Naive thymus-derived CD4-positive, alpha-beta T cell (primary cell): ENCODE measurements around the gene ACAD10. TPM values are rescaled to one million over a fixed set of nuclear protein-coding genes. Genes with fewer than 3 reads are reported as not detected.

Source experiments
- ATAC-seq: fragments of 150-1000 bp; cut with Tn5 transposase; 2 replicates; pipeline ENCODE4 v1.10.0; 2021; ENCODE audit warnings: mild to moderate bottlenecking, moderate library complexity
- CTCF ChIA-PET: fragments of 350-600 bp; sonication (Branson Sonifier 250); formaldehyde crosslinking; loops from one replicate; lab custom pipeline; 2021; ENCODE audit warnings: antibody characterized with exemption; lab: Charles Lee
- POLR2A ChIA-PET: fragments of 350-600 bp; sonication (Branson Sonifier 250); formaldehyde crosslinking; loops from one replicate; lab custom pipeline; 2021; ENCODE audit warnings: antibody characterized with exemption, inconsistent platforms; lab: Charles Lee
- DNase-seq, 9 donors: peaks; one replicate each; pipeline versions ENCODE4 v3.0.0 to v3.0.0-alpha.2; 2020 to 2022; ENCODE audit warnings: mixed read lengths in 1 of 9
- H3K27ac ChIP-seq: one replicate; pipeline ENCODE4 v1.7.0; 2013; ENCODE audit warnings: mild to moderate bottlenecking, low read depth, low read length, moderate library complexity
- H3K27me3 ChIP-seq, 2 donors: one replicate each; pipeline ENCODE4 v1.7.0; 2013; ENCODE audit warnings: low read length in 2 of 2, mild to moderate bottlenecking in 2 of 2, moderate library complexity in 2 of 2; ENCODE audit not compliant: control insufficient read depth in 2 of 2, insufficient read depth in 2 of 2
- H3K36me3 ChIP-seq, 3 experiments: 1 replicate in 2 of 3; 2 replicates in 1 of 3; pipeline ENCODE4 v1.7.0; 2013; ENCODE audit warnings: low read length in 3 of 3, mild to moderate bottlenecking in 3 of 3, moderate library complexity in 1 of 3; ENCODE audit not compliant: insufficient read depth in 3 of 3, control insufficient read depth in 2 of 3
- H3K4me1 ChIP-seq, 2 donors: one replicate each; pipeline ENCODE4 v1.7.0; 2013; ENCODE audit warnings: low read length in 2 of 2, mild to moderate bottlenecking in 2 of 2, moderate library complexity in 1 of 2; ENCODE audit not compliant: control insufficient read depth in 2 of 2, insufficient read depth in 2 of 2
- H3K4me3 ChIP-seq: 2 replicates; pipeline ENCODE4 v1.7.0; 2013; ENCODE audit warnings: mild to moderate bottlenecking, low read length
- H3K9me3 ChIP-seq, 3 experiments: 1 replicate in 2 of 3; 2 replicates in 1 of 3; pipeline ENCODE4 v1.7.0; 2013; ENCODE audit warnings: low read length in 3 of 3; ENCODE audit not compliant: control insufficient read depth in 2 of 3
- H3K27ac Mint-ChIP-seq, 9 donors: one replicate each; pipeline ENCODE4 v1.8.0; 2020 to 2022; ENCODE audit warnings: mixed read lengths in 9 of 9, mild to moderate bottlenecking in 8 of 9, moderate library complexity in 5 of 9, inconsistent platforms in 2 of 9
- H3K27me3 Mint-ChIP-seq, 5 donors: one replicate each; pipeline ENCODE4 v1.8.0; 2021 to 2022; ENCODE audit warnings: mixed read lengths in 5 of 5, mild to moderate bottlenecking in 1 of 5
- H3K36me3 Mint-ChIP-seq, 5 donors: one replicate each; pipeline ENCODE4 v1.8.0; 2020 to 2022; ENCODE audit warnings: mixed read lengths in 5 of 5, mild to moderate bottlenecking in 3 of 5, inconsistent platforms in 1 of 5
- H3K4me1 Mint-ChIP-seq, 7 donors: one replicate each; pipeline ENCODE4 v1.8.0; 2020 to 2022; ENCODE audit warnings: mixed read lengths in 7 of 7, mild to moderate bottlenecking in 3 of 7, inconsistent platforms in 1 of 7
- H3K4me3 Mint-ChIP-seq, 10 donors: one replicate each; pipeline ENCODE4 v1.8.0; 2020 to 2022; ENCODE audit warnings: mild to moderate bottlenecking in 10 of 10, mixed read lengths in 10 of 10, moderate library complexity in 6 of 10, inconsistent platforms in 2 of 10
- H3K9me3 Mint-ChIP-seq, 11 donors: one replicate each; pipeline ENCODE4 v1.8.0; 2020 to 2022; ENCODE audit warnings: mixed read lengths in 11 of 11, mild to moderate bottlenecking in 4 of 11, inconsistent platforms in 1 of 11, moderate library complexity in 1 of 11
- intact Hi-C, 2 donors: fragments of 100-400 bp; cut with micrococcal nuclease; formaldehyde crosslinking; loops; one replicate each; pipeline ENCODE4 v1.15.1; 2023
- polyA plus RNA-seq, 2 donors: library from polyadenylated mRNA; unstranded; fragments of 300-500 nt; fragmentation: Illumina TruSeq; gene quantifications; one replicate each; pipeline ENCODE4 v1.2.3, GENCODE V29; 2021
- total RNA-seq, 6 experiments: library from RNA in 5 of 6; stranded (reverse) in 5 of 6; gene quantifications; 1 replicate in 5 of 6; 2 replicates in 1 of 6; pipeline ENCODE4 v1.2.3 and lab custom pipeline; 2021 to 2026

Gene ACAD10
- total and polyA plus RNA-seq, 7 experiments from 2014 or later: 10.4 to 65.3 (median 31.3) TPM

DNA sequence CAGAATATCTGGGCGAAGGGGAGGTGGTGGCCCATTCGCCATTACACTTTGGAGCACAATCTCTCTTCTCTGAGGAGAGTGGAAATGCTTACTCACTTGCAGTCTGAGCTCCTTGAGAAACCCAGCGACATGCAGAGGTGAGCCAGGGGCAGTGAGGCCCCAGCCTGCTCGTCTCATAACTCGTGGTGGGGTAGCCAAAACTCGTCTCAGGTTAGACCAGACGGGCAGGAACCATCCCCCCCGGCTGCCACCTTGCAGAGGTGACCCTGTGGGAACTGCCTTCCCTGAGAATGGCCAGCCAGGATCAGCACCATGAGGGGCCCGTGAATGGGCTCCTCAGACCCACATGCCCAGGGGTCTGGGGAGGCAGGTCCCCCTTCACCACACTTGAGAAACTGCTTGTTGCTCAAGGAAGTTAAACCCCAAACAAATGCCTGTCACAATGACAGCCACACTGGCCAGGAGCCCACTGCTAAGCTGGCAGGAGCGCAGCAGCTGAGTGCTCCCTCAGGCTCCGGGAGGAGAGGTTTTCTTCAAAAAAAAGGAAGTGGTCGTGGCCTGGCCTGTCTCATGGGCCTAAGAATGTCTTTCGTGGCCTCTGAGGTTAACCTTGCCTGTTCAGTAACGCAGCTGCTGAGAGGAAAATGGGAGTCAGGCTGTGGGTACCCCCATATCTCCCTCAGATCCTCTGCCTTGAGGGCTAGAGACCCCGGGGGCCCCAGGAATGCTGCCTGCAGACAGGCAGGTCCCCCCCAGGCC, 71.7 kb downstream of the ACAD10 start:
- Mint-ChIP-seq H3K27me3 (peaks cover 0 to 14% (median 2%) of the 10 kb centered on the region in 5 donors), H3K9me3 (no peaks in the 10 kb centered on the region), H3K27ac (peak overlapping the region in 1 of 9 donors; percentile 85), H3K4me3 (no peak overlapping the region), H3K4me1 (peaks cover 0 to 20% (median 7%) of the 10 kb centered on the region in 7 donors), H3K36me3 (peaks cover 0 to 19% (median 4%) of the 10 kb centered on the region in 5 donors)
- no peaks in the 10 kb centered on the region for H3K27me3 ChIP-seq
- H3K27ac ChIP-seq: no peak overlapping the region
- ChIA-PET POLR2A (no interaction called here), CTCF (no interaction called here)
- H3K4me1 ChIP-seq: no peaks in the 10 kb centered on the region
- DNase-seq (no peak), ATAC-seq (peak; percentile 67)
- H3K36me3 ChIP-seq: peaks cover 0 to 35% (median 0%) of the 10 kb centered on the region in 3 experiments
- H3K4me3 ChIP-seq: no peak overlapping the region
- H3K9me3 ChIP-seq: no peaks in the 10 kb centered on the region
- intact Hi-C loops: no loop called here

DNA sequence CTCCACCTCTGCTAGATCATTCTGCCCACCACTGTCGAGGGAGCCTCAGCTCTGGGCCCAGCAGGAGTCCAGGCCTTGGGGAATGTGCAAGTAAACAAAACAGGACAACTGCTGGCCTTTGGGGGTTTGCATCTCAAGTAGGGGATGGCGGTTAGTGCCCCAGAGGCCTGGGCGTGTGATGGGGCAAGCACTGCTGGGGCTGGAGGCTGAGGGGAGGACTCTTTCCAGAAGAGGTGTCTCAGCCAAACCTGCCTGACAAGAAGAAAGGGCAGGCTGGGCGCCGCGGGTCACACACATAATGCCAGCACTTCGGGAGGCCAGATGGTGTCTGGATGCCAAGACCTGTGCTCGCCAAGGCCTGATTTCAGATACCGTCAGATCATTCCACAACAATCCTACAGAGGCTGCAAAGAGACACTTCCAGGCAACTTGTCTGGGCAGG, 72.3 kb downstream of the ACAD10 start:
- H3K27me3 ChIP-seq: no peaks in the 10 kb centered on the region
- H3K27ac ChIP-seq: no peak overlapping the region
- DNase-seq: no peak
- H3K4me3 ChIP-seq: no peak overlapping the region
- H3K9me3 ChIP-seq: no peaks in the 10 kb centered on the region
- Mint-ChIP-seq H3K27me3 (peaks cover 0 to 18% (median 8%) of the 10 kb centered on the region in 5 donors), H3K36me3 (peaks cover 0 to 22% (median 4%) of the 10 kb centered on the region in 5 donors), H3K4me3 (no peak overlapping the region), H3K27ac (no peak overlapping the region), H3K9me3 (no peaks in the 10 kb centered on the region), H3K4me1 (peaks cover 0 to 20% (median 8%) of the 10 kb centered on the region in 7 donors)
- peaks cover 0 to 35% (median 0%) of the 10 kb centered on the region in 3 experiments for H3K36me3 ChIP-seq
- ChIA-PET CTCF (no interaction called here), POLR2A (no interaction called here)
- intact Hi-C loops: no loop called here
- H3K4me1 ChIP-seq: no peaks in the 10 kb centered on the region
- ATAC-seq: no peak

DNA sequence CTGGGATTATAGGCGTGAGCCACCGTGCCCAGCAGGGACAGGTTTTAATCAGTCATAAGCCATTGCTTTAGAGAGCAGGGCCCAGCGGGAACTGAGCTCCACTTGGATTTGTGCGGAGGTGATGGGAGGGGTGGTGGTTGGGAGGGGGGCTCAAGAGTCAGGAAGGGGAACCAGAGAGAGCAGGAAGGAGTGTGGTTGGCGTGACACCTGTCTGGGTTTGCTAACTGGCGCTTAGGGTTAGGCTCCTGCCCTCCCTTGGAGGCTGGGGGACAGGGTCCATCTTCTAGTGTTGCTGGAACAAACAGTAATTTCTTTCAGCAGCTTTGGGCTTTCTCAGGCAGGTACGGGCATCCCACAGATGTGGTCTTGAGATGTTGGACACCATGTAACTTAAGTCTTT, 73.4 kb downstream of the ACAD10 start:
- Histone ChIP-seq H3K27me3 (no peaks in the 10 kb centered on the region), H3K36me3 (peaks cover 0 to 25% (median 0%) of the 10 kb centered on the region in 3 experiments), H3K27ac (no peak overlapping the region), H3K4me3 (no peak overlapping the region), H3K4me1 (no peaks in the 10 kb centered on the region), H3K9me3 (no peaks in the 10 kb centered on the region)
- ATAC-seq (no peak), DNase-seq (no peak)
- intact Hi-C loops: no loop called here
- Mint-ChIP-seq H3K27ac (no peak overlapping the region), H3K4me3 (no peak overlapping the region), H3K4me1 (peaks cover 0 to 20% (median 8%) of the 10 kb centered on the region in 7 donors), H3K27me3 (peaks cover 9 to 27% (median 17%) of the 10 kb centered on the region in 5 donors), H3K36me3 (peaks cover 0 to 22% (median 3%) of the 10 kb centered on the region in 5 donors), H3K9me3 (peaks cover 0 to 2% (median 0%) of the 10 kb centered on the region in 11 donors)
- CTCF ChIA-PET: no interaction called here
- POLR2A ChIA-PET: no interaction called here

DNA sequence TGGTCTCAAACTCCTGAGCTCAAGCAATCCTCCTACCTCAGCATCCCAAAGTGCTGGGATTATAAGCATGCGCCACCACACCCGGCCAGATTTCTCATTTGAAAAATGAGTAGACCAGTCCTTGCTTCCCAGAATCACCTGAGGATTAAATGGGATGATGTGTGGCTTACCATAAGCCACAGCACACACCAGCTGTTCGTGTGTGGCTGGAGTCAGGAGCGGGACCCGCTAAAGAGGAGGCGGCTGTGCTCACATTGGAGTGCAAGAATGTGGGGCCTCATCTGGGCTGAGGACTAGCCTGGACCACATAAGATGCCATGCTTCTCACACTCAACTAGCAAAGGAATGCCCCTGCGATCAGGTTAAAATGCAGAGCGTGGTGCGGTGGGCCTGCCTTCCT, 74.1 kb downstream of the ACAD10 start:
- Mint-ChIP-seq H3K4me3 (no peak overlapping the region), H3K27me3 (peaks cover 15 to 30% (median 22%) of the 10 kb centered on the region in 5 donors), H3K36me3 (peaks cover 0 to 15% (median 3%) of the 10 kb centered on the region in 5 donors), H3K9me3 (peaks cover 0 to 2% (median 0%) of the 10 kb centered on the region in 11 donors), H3K4me1 (peaks cover 0 to 20% (median 8%) of the 10 kb centered on the region in 7 donors), H3K27ac (no peak overlapping the region)
- no peaks in the 10 kb centered on the region for H3K9me3 ChIP-seq
- peaks cover 0 to 17% (median 0%) of the 10 kb centered on the region in 3 experiments for H3K36me3 ChIP-seq
- intact Hi-C loops: no loop called here
- ChIA-PET POLR2A (no interaction called here), CTCF (interaction anchor here (0.6 kb wide), 1 partner anchor 261 kb away, joined by 3 read pairs; no protein-coding TSS in a partner anchor)
- H3K4me3 ChIP-seq: no peak overlapping the region
- H3K4me1 ChIP-seq: no peaks in the 10 kb centered on the region
- DNase-seq: no peak
- no peak for ATAC-seq
- no peaks in the 10 kb centered on the region for H3K27me3 ChIP-seq
- H3K27ac ChIP-seq: no peak overlapping the region

DNA sequence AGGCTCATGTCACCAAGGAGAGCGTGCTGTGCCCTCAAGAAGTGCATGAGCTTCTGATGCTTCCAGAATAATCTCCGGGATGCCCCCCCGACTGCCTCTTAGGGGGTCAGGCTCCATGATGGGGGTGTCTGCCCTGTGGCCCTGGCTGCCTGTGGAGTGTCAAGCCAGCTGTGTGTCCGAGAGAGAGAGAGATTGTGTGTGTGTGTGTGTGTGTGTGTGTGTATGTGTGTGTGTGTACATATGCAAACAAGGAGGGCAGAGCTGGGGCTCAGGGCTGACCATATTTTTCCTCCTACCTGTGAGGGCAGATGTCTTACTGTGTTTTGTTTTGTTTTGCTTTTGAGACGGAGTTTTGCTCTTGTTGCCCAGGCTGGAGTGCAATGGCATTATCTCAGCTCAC, 75.2 kb downstream of the ACAD10 start:
- no peak for ATAC-seq
- Mint-ChIP-seq H3K36me3 (peaks cover 0 to 7% (median under 1%) of the 10 kb centered on the region in 5 donors), H3K4me1 (peaks cover 1 to 20% (median 8%) of the 10 kb centered on the region in 7 donors), H3K27me3 (peaks cover 20 to 41% (median 29%) of the 10 kb centered on the region in 5 donors), H3K4me3 (no peak overlapping the region), H3K9me3 (peaks cover 0 to 2% (median 0%) of the 10 kb centered on the region in 11 donors), H3K27ac (no peak overlapping the region)
- DNase-seq: no peak
- Histone ChIP-seq H3K27ac (no peak overlapping the region), H3K36me3 (peaks cover 0 to 8% (median 0%) of the 10 kb centered on the region in 3 experiments), H3K4me3 (no peak overlapping the region), H3K9me3 (no peaks in the 10 kb centered on the region), H3K4me1 (peaks cover 0 to under 1% of the 10 kb centered on the region in 2 donors), H3K27me3 (peaks cover 0 to 3% of the 10 kb centered on the region in 2 donors)
- ChIA-PET CTCF (no interaction called here), POLR2A (no interaction called here)
- intact Hi-C loops: no loop called here

- ATAC-seq: no peak
- Mint-ChIP-seq H3K27me3 (peaks cover 25 to 45% (median 33%) of the 10 kb centered on the region in 5 donors), H3K27ac (peak overlapping the region in 2 of 9 donors; percentile 20 to 32), H3K36me3 (peaks cover 0 to 7% (median 4%) of the 10 kb centered on the region in 5 donors), H3K9me3 (peaks cover 0 to 5% (median 0%) of the 10 kb centered on the region in 11 donors), H3K4me1 (peaks cover 6 to 24% (median 13%) of the 10 kb centered on the region in 7 donors), H3K4me3 (no peak overlapping the region)
- H3K4me3 ChIP-seq: no peak overlapping the region
- peaks cover 0 to 2% (median 0%) of the 10 kb centered on the region in 3 experiments for H3K36me3 ChIP-seq
- H3K27ac ChIP-seq: no peak overlapping the region
- H3K4me1 ChIP-seq: peaks cover 0 to 5% of the 10 kb centered on the region in 2 donors
- peaks cover 0 to 3% of the 10 kb centered on the region in 2 donors for H3K27me3 ChIP-seq
- intact Hi-C loops: no loop called here
- POLR2A ChIA-PET: no interaction called here
- CTCF ChIA-PET: interaction anchor here (0.5 kb wide), 1 partner anchor 10 kb away, joined by 4 read pairs; no protein-coding TSS in a partner anchor
- no peak for DNase-seq
- no peaks in the 10 kb centered on the region for H3K9me3 ChIP-seq
Observed at GRCh38 chr12:111761706-111762105, 75.9 kb downstream of the ACAD10 start.
